ENCODE results near the gene RNF17.

The RNF17 gene

GRCh38 chr13:24922745-24923591, 159.0 kb downstream of the RNF17 start:
- H3K27ac ChIP-seq: peak overlapping the region; percentile 89 to 96
- peak; percentile 98 for DNase-seq (ENCODE audit: low spot score)
- peak overlapping the region; percentile 84 for H3K4me3 ChIP-seq
- TF ChIP-seq CTCF (IDR thresholded peaks at IDR 0.05): no peak

GRCh38 chr13:24925318-24926231, 161.6 kb downstream of the RNF17 start:
- no peak overlapping the region for H3K4me3 ChIP-seq
- TF ChIP-seq CTCF (IDR thresholded peaks at IDR 0.05): no peak
- DNase-seq (ENCODE audit: low spot score): no peak
- H3K27ac ChIP-seq: no peak overlapping the region

- no peak for TF ChIP-seq CTCF (IDR thresholded peaks at IDR 0.05)
- Histone ChIP-seq H3K27ac (no peak overlapping the region), H3K4me3 (no peak overlapping the region)
- DNase-seq (ENCODE audit: low spot score): no peak
These were observed 163.9 kb downstream of the RNF17 start for GRCh38 chr13:24927810-24928404.

- TF ChIP-seq CTCF (IDR thresholded peaks at IDR 0.05): no peak
- Histone ChIP-seq H3K4me3 (no peak overlapping the region), H3K27ac (no peak overlapping the region)
- no peak for DNase-seq (ENCODE audit: low spot score)
These were observed 165.2 kb downstream of the RNF17 start for GRCh38 chr13:24929196-24929595.

Measured in coronary artery (tissue), 2 donors.